Measurements from ENCODE around the gene ANKRD16.

ANKRD16 gene

GRCh38 chr10:5818894-5819293 is 70.8 kb downstream of the ANKRD16 start:
- no peak overlapping the region for H3K4me3 ChIP-seq
- H3K27ac ChIP-seq: no peak overlapping the region
- TF ChIP-seq CTCF (IDR thresholded peaks at IDR 0.05): no peak
- no peak for DNase-seq (ENCODE audit: low spot score)

- Histone ChIP-seq H3K27ac (no peak overlapping the region), H3K4me3 (no peak overlapping the region)
- TF ChIP-seq CTCF (IDR thresholded peaks at IDR 0.05): no peak
- DNase-seq (ENCODE audit: low spot score): no peak
Observed at GRCh38 chr10:5818048-5818331, 71.7 kb downstream of the ANKRD16 start.

DNA sequence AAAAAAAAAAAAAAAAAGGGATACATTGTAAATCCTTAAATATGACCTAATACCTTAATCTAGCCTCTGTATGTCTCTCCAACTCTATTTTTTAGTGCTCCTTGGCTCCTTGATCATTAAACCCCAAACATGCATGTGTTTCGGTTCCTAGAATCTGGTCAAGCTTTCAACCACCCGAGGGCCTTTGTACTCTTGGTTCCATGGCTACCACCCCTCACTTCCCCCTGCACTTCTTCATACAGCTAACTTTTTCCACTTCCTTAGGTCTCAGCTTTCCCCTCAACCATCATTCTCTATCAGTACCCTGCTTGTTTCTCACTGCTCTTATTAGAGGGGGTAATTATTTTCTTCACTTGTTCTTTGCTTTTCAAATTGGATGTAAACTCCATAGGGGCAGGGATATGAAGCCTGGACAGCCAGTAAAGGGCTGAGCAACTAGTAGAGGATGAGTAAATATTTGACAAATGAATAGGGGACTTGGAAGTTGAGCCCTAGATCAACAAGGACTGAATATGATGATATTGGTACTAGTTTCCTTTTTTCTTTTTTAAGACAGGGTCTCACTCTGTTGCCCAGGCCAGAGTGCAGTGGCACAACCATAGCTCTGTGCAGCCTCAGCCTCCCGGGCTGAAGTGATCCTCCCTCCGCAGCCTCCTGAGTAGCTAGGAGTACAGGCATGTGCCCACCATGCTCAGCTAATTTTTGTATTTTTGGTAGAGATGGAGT is 72.2 kb downstream of the ANKRD16 start:
- Histone ChIP-seq H3K4me3 (no peak overlapping the region), H3K27ac (no peak overlapping the region)
- TF ChIP-seq CTCF (IDR thresholded peaks at IDR 0.05): no peak
- DNase-seq (ENCODE audit: low spot score): no peak

- DNase-seq (ENCODE audit: low spot score): no peak
- TF ChIP-seq CTCF (IDR thresholded peaks at IDR 0.05): no peak
- no peak overlapping the region for H3K4me3 ChIP-seq
Observed at GRCh38 chr10:5816170-5816569, 73.5 kb downstream of the ANKRD16 start.

DNA sequence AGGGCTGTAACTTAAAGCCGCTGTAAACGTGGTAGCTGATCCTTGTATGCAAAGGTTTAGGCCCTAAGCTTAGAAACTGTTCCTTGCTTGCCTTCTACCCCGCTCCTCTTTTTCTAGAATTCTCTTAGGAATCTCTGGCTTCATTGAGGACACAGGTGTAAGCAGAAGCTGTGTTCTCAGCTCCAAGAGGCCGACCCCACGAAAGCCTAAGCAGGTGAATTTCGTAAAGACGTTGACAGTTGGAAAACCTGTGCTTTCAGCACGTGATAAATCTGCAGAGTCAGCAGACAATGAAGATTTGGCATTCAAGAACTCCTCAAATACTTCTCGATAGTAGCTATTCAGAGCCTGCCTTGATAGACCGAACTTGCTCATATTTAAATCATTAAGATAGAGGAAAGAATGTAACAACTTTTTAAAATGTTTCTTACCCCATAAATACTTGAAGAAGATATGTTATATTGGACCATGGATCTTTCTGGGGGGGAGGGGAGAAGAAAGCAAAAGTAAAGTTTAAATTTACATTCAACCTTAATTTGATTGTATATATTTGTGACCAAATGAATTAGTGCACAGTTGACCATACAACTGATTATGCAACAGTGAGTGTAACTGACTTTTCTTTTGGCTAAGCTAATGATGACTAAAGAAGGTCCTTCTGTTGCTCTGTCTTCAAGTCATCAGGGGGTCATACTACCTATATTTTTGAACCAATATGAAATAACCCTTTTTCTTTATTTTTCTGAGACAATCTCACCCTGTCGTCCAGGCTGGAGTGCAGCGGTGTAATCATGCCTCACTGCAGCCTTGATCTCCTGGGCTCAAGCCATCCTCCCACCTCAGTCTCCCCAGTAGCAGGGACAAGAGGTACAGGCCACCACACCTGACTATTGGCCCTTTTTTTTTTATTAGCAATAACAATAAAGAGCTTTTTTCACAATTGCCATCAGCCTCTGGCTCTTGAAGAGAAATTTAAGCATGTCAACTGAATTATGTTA is 75.3 kb downstream of the ANKRD16 start:
- Histone ChIP-seq H3K4me3 (peak overlapping the region; percentile 91), H3K27ac (peak overlapping the region; percentile 96 to 98)
- TF ChIP-seq CTCF (IDR thresholded peaks at IDR 0.05): no peak
- no peak for DNase-seq (ENCODE audit: low spot score)

More at GRCh38 chr10:5816170-5816569, 73.5 kb downstream of the ANKRD16 start:
- no peak overlapping the region for H3K27ac ChIP-seq

- DNase-seq (ENCODE audit: low spot score): peak; percentile 97
- no peak for TF ChIP-seq CTCF (IDR thresholded peaks at IDR 0.05)
- Histone ChIP-seq H3K27ac (peak within 1 kb of the TSS; percentile 96 to 98), H3K4me3 (peak within 1 kb of the TSS; percentile 91)
Observed at GRCh38 chr10:5813341-5814109, 76.2 kb downstream of the ANKRD16 start, which contains the start of gene GDI2. TSS of gene GDI2 (minus strand) at chr10:5813434. CDS start at chr10:5813258, 176 bp downstream.

Data from coronary artery (tissue), 2 donors.